GM10266 (cell line): Measurements from ENCODE around the gene YWHAG.
"Not testable (repeated sequence)": the region's sequence is repeated elsewhere in the genome, so short reads cannot be mapped to it uniquely, and the experiment has no call there.

Experiments
- DNase-seq: peaks from one replicate; pipeline ENCODE4 v3.0.0; 2012; ENCODE audit errors: extremely low spot score
- CTCF ChIP-seq: IDR thresholded peaks from 2 replicates; pipeline ENCODE4 v1.5.1; 2012; ENCODE audit warnings: mild to moderate bottlenecking, low read depth; ENCODE audit not compliant: control insufficient read depth, insufficient read depth; ENCODE audit errors: missing control alignments

Gene YWHAG

GRCh38 chr7:76397409-76398183 is 38.8 kb upstream of the YWHAG start:
- peak; percentile 95 for DNase-seq
- no peak for TF ChIP-seq CTCF

- no peak for TF ChIP-seq CTCF
Measured at GRCh38 chr7:76396864-76397263, 38.1 kb upstream of the YWHAG start.

GRCh38 chr7:76395965-76396726 is 37.4 kb upstream of the YWHAG start:
- DNase-seq, result no peak
- no peak for TF ChIP-seq CTCF

More at GRCh38 chr7:76396864-76397263, 38.1 kb upstream of the YWHAG start:
- no peak for DNase-seq

GRCh38 chr7:76395605-76395964 is 36.8 kb upstream of the YWHAG start:
- DNase-seq, result not testable (repeated sequence)

- no peak for DNase-seq
- TF ChIP-seq CTCF, result no peak
Measured at GRCh38 chr7:76394957-76395356, 36.2 kb upstream of the YWHAG start.

GRCh38 chr7:76393116-76394031 is 34.6 kb upstream of the YWHAG start:
- TF ChIP-seq CTCF, result no peak
- DNase-seq, result peak; percentile 99

GRCh38 chr7:76392531-76393115 is 33.8 kb upstream of the YWHAG start:
- no peak for DNase-seq
- no peak for TF ChIP-seq CTCF
